Pancreas (tissue), 10 donors: ENCODE measurements around the gene RBM20. TPM values are rescaled to one million over a fixed set of nuclear protein-coding genes. Genes with fewer than 3 reads are reported as not detected.

Experiments used
- ATAC-seq, 4 donors: fragments of 200-7000 bp; cut with Tn5 transposase; one replicate each; pipeline versions ENCODE4 v1.8.0 to v1.9.1; 2020; ENCODE audit warnings: mild to moderate bottlenecking in 4 of 4, moderate library complexity in 4 of 4
- DNase-seq, 6 donors: peaks; one replicate each; pipeline ENCODE4 v3.0.0-alpha.2; 2020
- FAIRE-seq: peaks from 2 replicates; lab custom pipeline; 2012; peaks lifted over from hg19 to GRCh38; lab: Jason Lieb, UNC
- H3K27ac ChIP-seq, 4 donors: fragments of 200-600 bp; sonication (generic); 1 replicate in 3 of 4; 2 replicates in 1 of 4; pipeline versions ENCODE4 v1.5.0 to v1.8.0; 2020
- H3K27me3 ChIP-seq, 4 donors: fragments of 200-600 bp; one replicate each; pipeline ENCODE4 v1.8.0; 2021
- H3K36me3 ChIP-seq, 3 donors: fragments of 200-600 bp; sonication (generic) in 1 of 3; one replicate each; pipeline versions ENCODE4 v1.5.0 to v1.8.0; 2020 to 2021
- H3K4me1 ChIP-seq, 3 donors: fragments of 200-600 bp; one replicate each; pipeline ENCODE4 v1.8.0; 2021
- H3K4me3 ChIP-seq, 4 donors: fragments of 200-600 bp; sonication (generic) in 2 of 4; one replicate each; pipeline versions ENCODE4 v1.5.0 to v1.8.0; 2020 to 2021
- H3K9me3 ChIP-seq, 4 donors: fragments of 200-600 bp; one replicate each; pipeline ENCODE4 v1.8.0; 2021
- WGBS, 2 donors: extraction: QIAGEN DNeasy Blood & Tissue Kit; methylation state at CpG; one replicate each; pipeline ENCODE4 v1.1.7; 2013; 5-methylcytosine and 5-hydroxymethylcytosine counted together
- intact Hi-C, 3 donors: fragments of 100-400 bp; cut with DNase I; formaldehyde crosslinking; loops; one replicate each; pipeline versions ENCODE4 v1.11.1 to v1.14.2; 2022
- polyA plus RNA-seq, 2 donors: library from polyadenylated mRNA; stranded (reverse); fragments of 200-250 nt; gene quantifications; one replicate each; pipeline ENCODE4 v1.2.3, GENCODE V29; 2013
- total RNA-seq, 6 donors: library from RNA; stranded (reverse); fragmentation: NEBNext Ultra II Directional in 4 of 6; extraction: Animal tissue kit (Norgen Biotek cat#: 25700) in 4 of 6; gene quantifications; one replicate each; pipeline versions ENCODE4 v1.2.1 to v1.2.4, GENCODE V29; 2021 to 2023
- TF ChIP-seq, protein P1 (sequence below), 4 donors: fragments of 200-600 bp; sonication (generic) in 3 of 4; IDR thresholded peaks; one replicate each; pipeline versions ENCODE4 v1.5.0 to v1.8.0; 2021; ENCODE audit warnings: antibody characterized with exemption in 4 of 4
- donor health status: healthy with polysubstance abuse.
- donor health status: DM: no; HTN: no; CAD: no; lungs with moderate emphysema.
- donor health status: DM: no; HTN: no; CAD: no.
- donor health status: control.
- donor health status: control.
- donor health status: Bipolar disorder and iron deficiency.
- donor health status: DM: yes; HTN: yes; CAD: no.
- donor health status: DM: no; HTN: no; CAD: no.
- donor health status: DM: no; HTN: no; CAD: no.
- donor health status: DM: yes; HTN: yes; CAD: no.

Gene RBM20
- total and polyA plus RNA-seq, 8 donors = 0.79 to 23.6 (median 3.7) TPM

DNA sequence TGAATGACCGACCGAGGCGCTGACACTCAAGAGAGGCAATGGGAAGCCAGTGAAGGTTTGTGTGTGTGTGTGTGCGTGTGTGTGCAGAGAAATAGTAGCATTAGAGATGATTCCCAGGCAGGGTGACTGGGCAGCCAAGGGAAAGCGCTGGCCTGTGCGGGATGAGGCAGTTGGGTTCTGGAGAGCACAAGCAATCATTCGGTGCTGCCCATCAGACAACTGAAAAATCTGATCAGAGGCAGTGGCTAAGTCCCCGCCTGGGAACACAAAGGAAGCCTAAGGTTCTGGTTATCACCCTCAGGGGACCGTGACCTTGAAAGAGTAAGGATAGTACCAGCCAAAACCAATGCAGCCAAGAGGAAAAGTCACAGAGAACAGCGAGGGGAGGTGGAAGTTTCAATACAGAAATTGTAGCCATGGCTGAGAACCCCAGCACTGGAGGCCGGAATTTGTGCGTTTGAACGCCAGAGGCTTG lies 226.7 kb downstream of the RBM20 start:
- WGBS, 2 donors = 22 to 30% methylated on average over 13 of the region's 13 CpGs
- H3K27ac ChIP-seq = peak overlapping the region; percentile 96 to 100 (median 98)
- intact Hi-C loops = no loop called here
- no peaks in the 10 kb centered on the region for H3K27me3 ChIP-seq
- H3K4me3 ChIP-seq = peak overlapping the region in 3 of 4 donors; percentile 1 to 98 (median 93)
- peaks cover 11 to 43% (median 30%) of the 10 kb centered on the region in 3 donors for H3K4me1 ChIP-seq
- FAIRE-seq (no peak), ATAC-seq (peak in 3 of 4 donors; percentile 2 to 3 (median 2)), DNase-seq (peak in 3 of 6 donors; percentile 43 to 46 (median 45))
- peaks cover 0 to 1% (median 0%) of the 10 kb centered on the region in 3 donors for H3K36me3 ChIP-seq
- TF ChIP-seq, protein P1, sequence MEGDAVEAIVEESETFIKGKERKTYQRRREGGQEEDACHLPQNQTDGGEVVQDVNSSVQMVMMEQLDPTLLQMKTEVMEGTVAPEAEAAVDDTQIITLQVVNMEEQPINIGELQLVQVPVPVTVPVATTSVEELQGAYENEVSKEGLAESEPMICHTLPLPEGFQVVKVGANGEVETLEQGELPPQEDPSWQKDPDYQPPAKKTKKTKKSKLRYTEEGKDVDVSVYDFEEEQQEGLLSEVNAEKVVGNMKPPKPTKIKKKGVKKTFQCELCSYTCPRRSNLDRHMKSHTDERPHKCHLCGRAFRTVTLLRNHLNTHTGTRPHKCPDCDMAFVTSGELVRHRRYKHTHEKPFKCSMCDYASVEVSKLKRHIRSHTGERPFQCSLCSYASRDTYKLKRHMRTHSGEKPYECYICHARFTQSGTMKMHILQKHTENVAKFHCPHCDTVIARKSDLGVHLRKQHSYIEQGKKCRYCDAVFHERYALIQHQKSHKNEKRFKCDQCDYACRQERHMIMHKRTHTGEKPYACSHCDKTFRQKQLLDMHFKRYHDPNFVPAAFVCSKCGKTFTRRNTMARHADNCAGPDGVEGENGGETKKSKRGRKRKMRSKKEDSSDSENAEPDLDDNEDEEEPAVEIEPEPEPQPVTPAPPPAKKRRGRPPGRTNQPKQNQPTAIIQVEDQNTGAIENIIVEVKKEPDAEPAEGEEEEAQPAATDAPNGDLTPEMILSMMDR (IDR thresholded peaks at IDR 0.05) = no peak
- H3K9me3 ChIP-seq = no peaks in the 10 kb centered on the region

DNA sequence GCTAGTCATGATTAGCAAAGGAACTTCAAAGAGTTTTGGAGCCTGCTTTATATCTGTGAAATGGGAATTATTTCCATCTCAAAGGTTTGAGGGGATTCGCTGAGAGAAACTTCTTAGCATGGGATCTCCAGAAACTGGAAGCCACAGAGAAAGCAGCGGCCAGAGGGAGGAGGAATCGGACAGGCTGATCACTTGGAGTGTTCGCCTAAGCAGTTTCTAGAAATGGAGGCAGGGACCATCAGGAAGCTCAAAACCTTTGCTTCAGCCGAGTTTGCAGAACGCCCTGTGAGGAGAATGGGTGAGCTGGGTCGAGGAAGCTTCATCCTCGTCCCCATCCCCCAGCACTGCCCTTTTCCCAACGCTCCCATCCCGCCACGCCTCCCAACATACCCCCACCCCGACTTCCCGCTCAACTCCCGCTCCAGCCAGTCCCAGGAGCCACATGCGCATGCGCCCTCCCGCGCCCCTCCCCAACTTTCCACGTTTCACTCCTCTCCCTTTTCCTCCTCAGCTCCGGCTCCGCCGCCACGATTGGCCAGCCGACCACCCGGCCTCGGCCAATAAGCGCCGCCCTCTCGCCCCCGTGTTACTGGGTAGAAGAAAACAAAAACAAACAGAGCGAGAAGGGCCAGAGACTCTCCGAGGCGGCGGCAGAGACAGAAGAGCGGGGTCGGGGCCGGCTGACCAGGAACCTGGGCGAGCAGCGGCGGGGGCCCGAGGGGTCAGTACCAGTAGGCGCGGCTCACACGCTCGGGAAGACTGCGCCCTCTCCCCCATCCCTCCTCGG lies 227.4 kb downstream of the RBM20 start, which contains the start of gene PDCD4:
TSS of gene PDCD4 (plus strand) at position 631 of the 787 bp plus-strand sequence. CDS start 4,100 bp downstream, outside the sequence.
- FAIRE-seq = peak; percentile 32
- intact Hi-C loops = no loop called here
- Histone ChIP-seq H3K9me3 (no peaks in the 10 kb centered on the region), H3K36me3 (peaks cover 0 to 7% (median 5%) of the 10 kb centered on the region in 3 donors), H3K4me1 (peaks cover 11 to 37% (median 24%) of the 10 kb centered on the region in 3 donors), H3K27ac (peak within 1 kb of the TSS; percentile 96 to 100 (median 98)), H3K27me3 (no peaks in the 10 kb centered on the region), H3K4me3 (peak within 1 kb of the TSS; percentile 88 to 98 (median 96))
- 0 to 1% methylated on average over 39 to 47 of the region's 47 CpGs for WGBS, 2 donors
- peak; percentile 84 to 91 (median 86) for ATAC-seq
- peak; percentile 99 to 100 (median 100) for DNase-seq
- TF ChIP-seq, protein P1 (IDR thresholded peaks at IDR 0.05) = no peak

DNA sequence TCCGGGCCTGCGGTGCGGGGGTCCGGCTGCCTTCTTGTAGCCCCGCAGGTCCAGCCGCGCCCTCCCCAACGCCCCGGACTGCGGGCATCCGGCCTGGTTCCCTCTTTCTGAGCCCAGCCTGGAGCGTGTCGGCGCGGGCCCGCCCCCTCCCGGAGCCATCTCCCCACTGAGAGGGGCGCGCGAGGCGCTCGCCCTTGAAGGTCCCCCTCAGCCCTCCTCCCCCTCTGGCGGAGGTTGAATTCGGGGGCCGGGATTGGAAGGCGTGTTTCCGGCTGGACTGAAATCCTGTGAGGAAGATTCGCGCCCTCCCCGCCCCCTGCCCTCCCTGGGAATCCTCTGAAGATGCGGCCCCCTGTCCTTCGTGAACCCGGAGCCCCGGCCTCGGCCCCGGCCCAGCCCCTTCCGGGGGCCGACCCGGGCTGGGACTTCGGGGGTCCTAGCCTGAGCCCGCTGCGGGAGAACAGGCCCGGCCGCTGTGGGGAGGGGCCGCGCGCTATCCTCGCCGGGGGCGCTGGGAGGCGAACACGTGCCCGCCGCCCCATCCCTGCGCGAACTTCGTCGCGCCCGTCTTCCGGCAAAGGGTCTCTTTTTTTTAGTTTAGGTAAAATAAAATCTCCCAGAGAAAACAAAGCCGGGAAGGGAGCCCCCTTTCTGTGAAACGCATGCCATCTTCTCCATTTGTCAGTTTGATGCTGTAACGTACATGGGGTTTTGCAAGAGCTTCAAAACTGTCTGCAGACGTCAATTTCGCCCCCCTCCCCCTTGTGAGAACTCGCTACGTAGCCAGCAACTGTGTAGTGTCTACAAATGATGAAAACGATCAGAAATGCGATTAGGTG lies 228.2 kb downstream of the RBM20 start:
- H3K4me3 ChIP-seq = peak overlapping the region; percentile 88 to 98 (median 96)
- H3K4me1 ChIP-seq = peaks cover 11 to 29% (median 26%) of the 10 kb centered on the region in 3 donors
- WGBS, 2 donors = 0 to 1% methylated on average over 54 to 70 of the region's 70 CpGs
- peak; percentile 66 to 91 (median 80) for DNase-seq
- H3K27ac ChIP-seq = peak overlapping the region; percentile 96 to 100 (median 98)
- H3K9me3 ChIP-seq = no peaks in the 10 kb centered on the region
- H3K36me3 ChIP-seq = peaks cover 0 to 14% (median 7%) of the 10 kb centered on the region in 3 donors
- intact Hi-C loops = no loop called here
- no peaks in the 10 kb centered on the region for H3K27me3 ChIP-seq
- no peak for FAIRE-seq
- TF ChIP-seq, protein P1 (IDR thresholded peaks at IDR 0.05) = no peak
- peak; percentile 43 to 64 (median 56) for ATAC-seq

DNA sequence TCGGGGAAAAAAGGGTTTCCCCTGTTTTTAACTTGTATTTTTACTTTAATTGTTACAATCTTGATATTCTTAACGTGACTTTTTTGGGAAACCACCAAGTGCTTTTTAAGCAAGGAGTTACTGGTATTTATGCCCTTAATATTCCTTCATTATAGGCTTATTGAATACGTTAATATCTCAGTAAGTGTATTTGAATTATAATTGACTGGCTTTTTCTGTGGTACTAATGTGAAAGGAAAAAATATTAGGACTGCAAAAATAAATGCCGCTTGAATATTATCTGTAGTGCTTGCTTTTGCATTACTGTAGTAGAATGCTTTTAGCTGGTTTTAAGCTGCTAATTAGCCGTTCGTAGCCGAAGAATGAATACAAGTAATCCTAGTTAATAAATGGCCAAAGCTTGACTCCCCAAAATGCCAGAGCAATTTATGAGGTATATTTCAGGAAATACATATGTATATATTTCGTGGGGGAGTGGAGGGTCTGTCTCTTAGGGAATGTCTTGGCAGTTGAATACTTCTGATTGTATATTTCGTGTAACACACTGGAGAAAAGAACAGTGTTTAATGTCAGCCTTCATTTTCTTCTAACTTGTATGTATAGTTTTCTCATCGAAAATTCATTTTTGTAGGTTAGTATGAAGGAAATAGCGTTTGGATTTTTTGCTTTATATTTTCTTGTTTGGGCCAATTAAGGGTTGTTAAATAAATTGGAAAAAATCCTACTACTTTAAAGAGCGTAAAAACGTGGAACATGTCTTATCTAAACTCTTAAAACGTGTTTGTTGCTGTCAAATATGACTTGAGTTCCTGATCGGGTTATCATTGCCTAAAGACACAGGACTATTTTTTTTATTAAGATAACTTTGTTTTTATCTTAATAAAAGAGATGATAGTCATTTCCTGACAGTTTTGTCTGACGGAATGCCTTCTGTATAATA lies 229.1 kb downstream of the RBM20 start:
- ATAC-seq (no peak), FAIRE-seq (peak; percentile 68), DNase-seq (no peak)
- no peaks in the 10 kb centered on the region for H3K27me3 ChIP-seq
- 0 to 1% methylated on average over 16 of the region's 16 CpGs for WGBS, 2 donors
- peak overlapping the region; percentile 88 to 98 (median 96) for H3K4me3 ChIP-seq
- H3K27ac ChIP-seq = peak overlapping the region; percentile 96 to 100 (median 98)
- TF ChIP-seq, protein P1 (IDR thresholded peaks at IDR 0.05) = no peak
- intact Hi-C loops = no loop called here
- peaks cover 15 to 31% (median 23%) of the 10 kb centered on the region in 3 donors for H3K4me1 ChIP-seq
- peaks cover 2 to 23% (median 7%) of the 10 kb centered on the region in 3 donors for H3K36me3 ChIP-seq
- no peaks in the 10 kb centered on the region for H3K9me3 ChIP-seq
